B cell (primary cell): ENCODE data around the gene RAX2. TPM values are rescaled to one million over a fixed set of nuclear protein-coding genes. Genes with fewer than 3 reads are reported as not detected.

Experiments
- ATAC-seq: fragments of 200-7000 bp; cut with Tn5 transposase; one replicate; pipeline ENCODE4 v1.10.0; 2021; ENCODE audit warnings: low read depth, mild to moderate bottlenecking, moderate number of reproducible peaks, moderate library complexity
- CTCF ChIA-PET: fragments of 350-600 bp; sonication (Branson Sonifier 250); formaldehyde crosslinking; loops from one replicate; lab custom pipeline; 2021; ENCODE audit warnings: antibody characterized with exemption, inconsistent platforms; lab: Charles Lee
- POLR2A ChIA-PET: fragments of 350-600 bp; sonication (Branson Sonifier 250); formaldehyde crosslinking; loops from one replicate; lab custom pipeline; 2021; ENCODE audit warnings: antibody characterized with exemption; lab: Charles Lee
- DNase-seq: peaks from one replicate; pipeline ENCODE4 v3.0.0; 2013
- H2AFZ ChIP-seq: 2 replicates; pipeline ENCODE4 v1.6.1; 2012; ENCODE audit warnings: mild to moderate bottlenecking, low read depth, low read length; ENCODE audit not compliant: insufficient read depth, poor library complexity, severe bottlenecking
- H3K27ac ChIP-seq, 2 donors: 1 replicate in 1 of 2; 2 replicates in 1 of 2; pipeline ENCODE4 v1.5.1; 2012 to 2013; ENCODE audit warnings: low read length in 2 of 2, mild to moderate bottlenecking in 2 of 2, moderate library complexity in 1 of 2
- H3K27me3 ChIP-seq, 4 experiments: fragments of 200-600 bp in 1 of 4; sonication (generic) in 1 of 4; replicated peaks in 1 of 4; 1 replicate in 2 of 4; 2 replicates in 2 of 4; pipeline versions ENCODE4 v1.6.1 to v1.7.0; 2013 to 2016; ENCODE audit warnings: low read length in 3 of 4, mild to moderate bottlenecking in 2 of 4, mixed read lengths in 1 of 4, moderate library complexity in 1 of 4; ENCODE audit not compliant: insufficient read depth in 4 of 4, control insufficient read depth in 3 of 4; ENCODE audit errors: control extremely low read depth in 1 of 4
- H3K36me3 ChIP-seq, 2 experiments: replicated peaks in 1 of 2; 1 replicate in 1 of 2; 2 replicates in 1 of 2; pipeline versions ENCODE4 v1.6.1 to v1.7.1; 2013; ENCODE audit warnings: low read length in 1 of 2; ENCODE audit not compliant: insufficient read depth in 2 of 2, control insufficient read depth in 1 of 2; ENCODE audit errors: control extremely low read depth in 1 of 2, extremely low read depth in 1 of 2
- H3K4me1 ChIP-seq, 2 donors: fragments of 200-600 bp in 1 of 2; sonication (generic) in 1 of 2; 1 replicate in 1 of 2; 2 replicates in 1 of 2; pipeline versions ENCODE4 v1.5.1 to v1.6.1; 2013 to 2017; ENCODE audit warnings: low read length in 2 of 2; ENCODE audit not compliant: control insufficient read depth in 2 of 2, insufficient read depth in 2 of 2
- H3K4me2 ChIP-seq: replicated peaks from 2 replicates; pipeline ENCODE3; 2012; ENCODE audit warnings: mild to moderate bottlenecking, low read depth, low read length; ENCODE audit not compliant: poor library complexity, severe bottlenecking
- H3K4me3 ChIP-seq, 5 experiments: fragments of 200-600 bp in 1 of 5; sonication (generic) in 1 of 5; 1 replicate in 3 of 5; 2 replicates in 2 of 5; pipeline versions ENCODE4 v1.5.1 to v1.7.0; 2011 to 2016; ENCODE audit warnings: low read length in 4 of 5, mild to moderate bottlenecking in 4 of 5, low read depth in 2 of 5, control low read depth in 1 of 5, moderate library complexity in 1 of 5; ENCODE audit not compliant: insufficient read depth in 1 of 5; ENCODE audit errors: control extremely low read depth in 1 of 5, extremely low read depth in 1 of 5
- H3K79me2 ChIP-seq: fragments of 200-600 bp; sonication (generic); one replicate; pipeline ENCODE4 v1.6.0; 2016; ENCODE audit warnings: low read length; ENCODE audit not compliant: control insufficient read depth, insufficient read depth
- H3K9ac ChIP-seq: fragments of 200-600 bp; sonication (generic); 2 replicates; pipeline ENCODE4 v1.6.1; 2017; ENCODE audit warnings: mild to moderate bottlenecking, low read length, moderate library complexity
- H3K9me3 ChIP-seq, 3 donors: one replicate each; pipeline versions ENCODE4 v1.6.1 to v1.7.1; 2013; ENCODE audit warnings: low read length in 2 of 3; ENCODE audit not compliant: control insufficient read depth in 2 of 3, insufficient read depth in 1 of 3; ENCODE audit errors: control extremely low read depth in 1 of 3
- H4K20me1 ChIP-seq: 2 replicates; pipeline ENCODE4 v1.6.0; 2012; ENCODE audit warnings: mild to moderate bottlenecking, low read length; ENCODE audit not compliant: insufficient read depth, control insufficient read depth, poor library complexity, severe bottlenecking
- H3K27ac Mint-ChIP-seq: one replicate; pipeline ENCODE4 v1.8.0; 2021; ENCODE audit warnings: mixed read lengths
- H3K27me3 Mint-ChIP-seq: one replicate; pipeline ENCODE4 v1.8.0; 2021; ENCODE audit warnings: mixed read lengths
- H3K4me1 Mint-ChIP-seq: one replicate; pipeline ENCODE4 v1.8.0; 2021; ENCODE audit warnings: mixed read lengths
- H3K4me3 Mint-ChIP-seq: one replicate; pipeline ENCODE4 v1.8.0; 2021; ENCODE audit warnings: mixed read lengths
- H3K9me3 Mint-ChIP-seq: one replicate; pipeline ENCODE4 v1.8.0; 2022; ENCODE audit warnings: mixed read lengths; ENCODE audit not compliant: insufficient read depth
- EZH2 ChIP-seq: IDR thresholded peaks from 2 replicates; pipeline ENCODE4 v1.6.1; 2012; ENCODE audit warnings: borderline replicate concordance, low read depth, mild to moderate bottlenecking, moderate library complexity, low read length; ENCODE audit not compliant: insufficient read depth, poor library complexity, severe bottlenecking
- WGBS: methylation state at CpG from one replicate; pipeline ENCODE4 v1.1.5; 2013; ENCODE audit warnings: missing lambda C conversion rate; ENCODE audit not compliant: insufficient coverage; 5-methylcytosine and 5-hydroxymethylcytosine counted together
- intact Hi-C: fragments of 100-400 bp; cut with micrococcal nuclease; formaldehyde crosslinking; loops from one replicate; pipeline ENCODE4 v1.10.0; 2022
- polyA plus RNA-seq: library from polyadenylated mRNA; depleted of rRNA; stranded (reverse); fragments of >200 nt; gene quantifications from 2 replicates; pipeline ENCODE4 v1.2.3, GENCODE V29; 2012
- total RNA-seq, 2 donors: library from RNA; stranded (reverse); fragments of 120-200 nt in 1 of 2; gene quantifications; 1 replicate in 1 of 2; 2 replicates in 1 of 2; pipeline versions ENCODE4 v1.2.3 to v1.2.4, GENCODE V29; 2013 to 2022
- TF ChIP-seq, protein P1 (sequence below): fragments of 200-600 bp; IDR thresholded peaks from one replicate; pipeline ENCODE4 v1.8.0; 2022; ENCODE audit warnings: antibody characterized with exemption, mild to moderate bottlenecking

RAX2 gene
- total and polyA plus RNA-seq, 2 donors (not counting 1 experiment from before 2014, with no cell fraction given) = not detected

DNA sequence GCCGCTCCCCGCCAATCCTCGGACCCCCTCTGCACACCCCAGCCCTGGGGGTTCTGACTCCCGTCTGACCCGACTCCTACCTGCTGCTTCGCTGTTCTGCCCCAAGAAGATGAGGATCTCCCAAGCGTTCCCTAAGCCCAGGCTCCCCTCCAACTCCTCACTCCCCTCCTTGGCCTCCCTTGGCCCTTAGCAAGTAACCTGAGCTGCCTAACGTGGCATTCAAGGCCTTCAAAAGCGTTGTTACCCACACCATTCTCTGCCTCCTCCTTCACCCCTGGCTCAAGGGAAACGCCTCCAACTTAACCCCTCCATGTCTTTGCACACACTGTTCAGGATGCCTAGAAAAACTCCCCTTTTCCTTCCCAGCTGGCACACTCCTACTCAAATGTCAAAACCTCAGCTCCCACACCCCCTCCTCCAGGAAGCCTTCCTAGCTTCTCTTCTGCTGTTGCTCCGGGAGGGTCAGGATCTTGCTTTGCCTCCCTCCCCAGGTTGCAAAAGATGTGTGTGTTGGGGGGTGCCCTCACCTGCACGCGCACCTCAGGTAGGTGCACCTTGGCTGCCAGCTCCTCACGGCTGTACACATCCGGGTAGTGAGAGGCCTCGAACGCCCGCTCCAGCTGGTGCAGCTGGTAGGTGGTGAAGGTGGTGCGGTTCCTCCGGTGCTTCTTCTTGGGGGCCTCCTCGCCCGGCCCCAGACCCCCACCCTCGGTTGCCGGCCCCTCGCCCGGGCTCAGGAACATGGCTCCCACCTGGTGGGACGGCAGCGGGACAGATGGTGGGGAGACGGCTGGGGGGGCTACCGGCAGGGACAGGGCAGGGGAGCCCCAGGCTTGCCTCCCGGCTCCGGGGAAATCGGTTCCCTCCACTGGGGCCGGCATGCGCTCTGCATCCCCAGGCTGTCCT is 775 bp downstream of the RAX2 start:
- Histone ChIP-seq H3K9ac (no peak overlapping the region), H3K4me2 (no peak overlapping the region), H3K36me3 (peaks cover 0 to 23% of the 10 kb centered on the region in 2 experiments), H3K9me3 (no peaks in the 10 kb centered on the region), H3K4me1 (no peaks in the 10 kb centered on the region), H3K79me2 (peaks cover 7% of the 10 kb centered on the region), H4K20me1 (peaks cover 33% of the 10 kb centered on the region), H3K27me3 (no peaks in the 10 kb centered on the region), H3K27ac (no peak overlapping the region), H2AFZ (no peak overlapping the region), H3K4me3 (no peak overlapping the region)
- no peak for ATAC-seq
- CTCF ChIA-PET = interaction anchor here (1.0 kb wide), 1 partner anchor 9 kb away, joined by 3 read pairs; the partner anchor contains the start of gene MRPL54
- 96% methylated on average over 28 of the region's 35 CpGs for WGBS
- POLR2A ChIA-PET = no interaction called here
- Mint-ChIP-seq H3K9me3 (no peaks in the 10 kb centered on the region), H3K27ac (no peak overlapping the region), H3K4me1 (no peaks in the 10 kb centered on the region), H3K27me3 (no peaks in the 10 kb centered on the region), H3K4me3 (no peak overlapping the region)
- intact Hi-C loops = no loop called here
- TF ChIP-seq EZH2 = no peak
- TF ChIP-seq, protein P1, sequence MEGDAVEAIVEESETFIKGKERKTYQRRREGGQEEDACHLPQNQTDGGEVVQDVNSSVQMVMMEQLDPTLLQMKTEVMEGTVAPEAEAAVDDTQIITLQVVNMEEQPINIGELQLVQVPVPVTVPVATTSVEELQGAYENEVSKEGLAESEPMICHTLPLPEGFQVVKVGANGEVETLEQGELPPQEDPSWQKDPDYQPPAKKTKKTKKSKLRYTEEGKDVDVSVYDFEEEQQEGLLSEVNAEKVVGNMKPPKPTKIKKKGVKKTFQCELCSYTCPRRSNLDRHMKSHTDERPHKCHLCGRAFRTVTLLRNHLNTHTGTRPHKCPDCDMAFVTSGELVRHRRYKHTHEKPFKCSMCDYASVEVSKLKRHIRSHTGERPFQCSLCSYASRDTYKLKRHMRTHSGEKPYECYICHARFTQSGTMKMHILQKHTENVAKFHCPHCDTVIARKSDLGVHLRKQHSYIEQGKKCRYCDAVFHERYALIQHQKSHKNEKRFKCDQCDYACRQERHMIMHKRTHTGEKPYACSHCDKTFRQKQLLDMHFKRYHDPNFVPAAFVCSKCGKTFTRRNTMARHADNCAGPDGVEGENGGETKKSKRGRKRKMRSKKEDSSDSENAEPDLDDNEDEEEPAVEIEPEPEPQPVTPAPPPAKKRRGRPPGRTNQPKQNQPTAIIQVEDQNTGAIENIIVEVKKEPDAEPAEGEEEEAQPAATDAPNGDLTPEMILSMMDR = no peak
- no peak for DNase-seq
